ENCODE data around the gene SLC35F6.

The SLC35F6 gene

DNA sequence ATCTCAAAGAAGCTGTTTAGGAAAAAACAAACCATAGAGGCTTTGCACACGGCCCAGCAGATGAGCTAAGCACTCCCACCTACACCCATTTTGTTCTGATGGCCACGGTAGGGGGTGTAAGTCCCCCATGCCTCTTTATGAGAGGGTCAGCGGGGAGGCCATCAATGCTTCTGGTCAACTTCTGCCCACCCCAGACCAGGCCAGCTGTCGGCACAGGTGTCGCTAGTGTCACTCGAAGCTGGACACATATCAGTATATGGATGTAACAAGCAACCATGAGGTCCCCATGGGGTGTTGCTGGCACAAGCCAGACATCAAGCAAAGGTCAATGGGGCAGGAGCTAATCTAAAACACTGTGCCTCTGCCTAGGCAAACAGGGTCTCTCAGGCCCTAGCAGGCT is 23.7 kb upstream of the SLC35F6 start:
- DNase-seq = no peak
- Histone ChIP-seq H3K4me3 (ENCODE audit: low read depth, low read length) (no peak overlapping the region), H3K9me3 (ENCODE audit: severe bottlenecking) (no peaks in the 10 kb centered on the region), H3K27me3 (ENCODE audit: insufficient read depth, low read depth, severe bottlenecking) (no peaks in the 10 kb centered on the region), H3K27ac (peak overlapping the region; percentile 93), H3K36me3 (no peaks in the 10 kb centered on the region)
- TF ChIP-seq, protein P1, sequence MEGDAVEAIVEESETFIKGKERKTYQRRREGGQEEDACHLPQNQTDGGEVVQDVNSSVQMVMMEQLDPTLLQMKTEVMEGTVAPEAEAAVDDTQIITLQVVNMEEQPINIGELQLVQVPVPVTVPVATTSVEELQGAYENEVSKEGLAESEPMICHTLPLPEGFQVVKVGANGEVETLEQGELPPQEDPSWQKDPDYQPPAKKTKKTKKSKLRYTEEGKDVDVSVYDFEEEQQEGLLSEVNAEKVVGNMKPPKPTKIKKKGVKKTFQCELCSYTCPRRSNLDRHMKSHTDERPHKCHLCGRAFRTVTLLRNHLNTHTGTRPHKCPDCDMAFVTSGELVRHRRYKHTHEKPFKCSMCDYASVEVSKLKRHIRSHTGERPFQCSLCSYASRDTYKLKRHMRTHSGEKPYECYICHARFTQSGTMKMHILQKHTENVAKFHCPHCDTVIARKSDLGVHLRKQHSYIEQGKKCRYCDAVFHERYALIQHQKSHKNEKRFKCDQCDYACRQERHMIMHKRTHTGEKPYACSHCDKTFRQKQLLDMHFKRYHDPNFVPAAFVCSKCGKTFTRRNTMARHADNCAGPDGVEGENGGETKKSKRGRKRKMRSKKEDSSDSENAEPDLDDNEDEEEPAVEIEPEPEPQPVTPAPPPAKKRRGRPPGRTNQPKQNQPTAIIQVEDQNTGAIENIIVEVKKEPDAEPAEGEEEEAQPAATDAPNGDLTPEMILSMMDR (IDR thresholded peaks at IDR 0.05; ENCODE audit: low read depth, low read length) = no peak

- TF ChIP-seq, protein P1 (IDR thresholded peaks at IDR 0.05; ENCODE audit: low read depth, low read length) = peak; percentile 87
- no peaks in the 10 kb centered on the region for H3K36me3 ChIP-seq
- DNase-seq = peak; percentile 94
- peak overlapping the region; percentile 93 for H3K27ac ChIP-seq
- no peaks in the 10 kb centered on the region for H3K9me3 ChIP-seq (ENCODE audit: severe bottlenecking)
- H3K27me3 ChIP-seq (ENCODE audit: insufficient read depth, low read depth, severe bottlenecking) = no peaks in the 10 kb centered on the region
- no peak overlapping the region for H3K4me3 ChIP-seq (ENCODE audit: low read depth, low read length)
These were observed 23.2 kb upstream of the SLC35F6 start for GRCh38 chr2:26740890-26741302.

DNA sequence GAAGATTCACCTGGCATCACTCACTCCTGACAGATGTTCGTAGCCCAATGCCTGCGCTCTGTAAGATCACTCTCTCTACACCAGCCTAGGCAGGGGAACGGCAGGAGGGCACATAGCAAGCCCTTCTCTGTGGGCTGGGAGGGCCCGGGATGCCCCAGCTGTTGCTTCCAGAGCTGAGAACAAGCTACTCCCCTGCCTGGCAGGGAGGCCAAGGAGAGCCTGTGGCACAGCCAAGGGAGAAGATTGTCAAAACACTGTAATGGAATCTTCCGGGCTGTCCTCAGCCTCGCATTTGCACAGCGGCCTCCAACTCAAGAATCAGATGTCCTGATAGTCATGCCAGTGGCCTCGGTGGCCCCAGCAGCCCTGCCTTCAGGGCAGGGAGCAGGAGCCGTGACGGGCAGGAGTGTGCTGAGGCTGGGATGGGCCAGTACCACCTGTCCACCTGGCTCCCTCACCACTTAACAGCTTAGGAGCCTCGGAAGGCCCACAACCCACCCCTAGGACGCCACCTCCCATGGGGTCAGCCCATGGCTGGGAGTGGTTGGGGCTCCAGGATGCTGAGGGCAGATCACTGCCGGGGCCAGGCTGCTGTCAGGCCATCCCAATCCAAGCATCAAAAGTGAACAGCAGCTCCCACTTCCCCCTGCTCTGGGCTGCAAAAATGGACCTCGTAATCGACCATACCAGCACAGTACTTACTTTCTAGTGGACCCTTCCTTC is 21.9 kb upstream of the SLC35F6 start:
- TF ChIP-seq, protein P1 (IDR thresholded peaks at IDR 0.05; ENCODE audit: low read depth, low read length) = no peak
- Histone ChIP-seq H3K27me3 (ENCODE audit: insufficient read depth, low read depth, severe bottlenecking) (no peaks in the 10 kb centered on the region), H3K9me3 (ENCODE audit: severe bottlenecking) (no peaks in the 10 kb centered on the region), H3K36me3 (no peaks in the 10 kb centered on the region), H3K27ac (no peak overlapping the region), H3K4me3 (ENCODE audit: low read depth, low read length) (no peak overlapping the region)
- DNase-seq = no peak

- H3K27ac ChIP-seq = no peak overlapping the region
- H3K4me3 ChIP-seq (ENCODE audit: low read depth, low read length) = no peak overlapping the region
- TF ChIP-seq, protein P1 (IDR thresholded peaks at IDR 0.05; ENCODE audit: low read depth, low read length) = no peak
- H3K9me3 ChIP-seq (ENCODE audit: severe bottlenecking) = no peaks in the 10 kb centered on the region
- H3K27me3 ChIP-seq (ENCODE audit: insufficient read depth, low read depth, severe bottlenecking) = no peaks in the 10 kb centered on the region
- no peaks in the 10 kb centered on the region for H3K36me3 ChIP-seq
- no peak for DNase-seq
These were observed 20.2 kb upstream of the SLC35F6 start for GRCh38 chr2:26743852-26744251.

- Histone ChIP-seq H3K27me3 (ENCODE audit: insufficient read depth, low read depth, severe bottlenecking) (no peaks in the 10 kb centered on the region), H3K36me3 (no peaks in the 10 kb centered on the region), H3K9me3 (ENCODE audit: severe bottlenecking) (no peaks in the 10 kb centered on the region), H3K4me3 (ENCODE audit: low read depth, low read length) (no peak overlapping the region), H3K27ac (no peak overlapping the region)
- TF ChIP-seq, protein P1 (IDR thresholded peaks at IDR 0.05; ENCODE audit: low read depth, low read length) = no peak
- DNase-seq = no peak
These were observed 19.1 kb upstream of the SLC35F6 start for GRCh38 chr2:26744953-26745352.

Data from WERI-Rb-1 (cell line).